Activated CD4-positive, alpha-beta memory T cell treated with anti-CD3 and anti-CD28 coated beads for 36 hours (primary cell): ENCODE results near the gene CRTC3. TPM values are rescaled to one million over a fixed set of nuclear protein-coding genes. Genes with fewer than 3 reads are reported as not detected.
A peak's percentile ranks its signal among the peaks of the same experiment; 100 is the strongest.
"Not testable (repeated sequence)": the region's sequence is repeated elsewhere in the genome, so short reads cannot be mapped to it uniquely, and the experiment has no call there.

ENCODE experiments used
- CTCF ChIA-PET: fragments of 350-600 bp; sonication (Branson Sonifier 250); formaldehyde crosslinking; loops from one replicate; lab custom pipeline; 2021; ENCODE audit warnings: antibody characterized with exemption, inconsistent platforms; lab: Charles Lee
- POLR2A ChIA-PET: fragments of 350-600 bp; sonication (Branson Sonifier 250); formaldehyde crosslinking; loops from one replicate; lab custom pipeline; 2021; ENCODE audit warnings: antibody characterized with exemption; lab: Charles Lee
- DNase-seq: peaks from one replicate; pipeline ENCODE4 v3.0.0-alpha.2; 2020
- H3K27ac Mint-ChIP-seq: one replicate; pipeline ENCODE4 v1.8.0; 2021; ENCODE audit warnings: mixed read lengths
- H3K27me3 Mint-ChIP-seq: one replicate; pipeline ENCODE4 v1.8.0; 2021; ENCODE audit warnings: mixed read lengths
- H3K36me3 Mint-ChIP-seq: one replicate; pipeline ENCODE4 v1.8.0; 2021; ENCODE audit warnings: mixed read lengths
- H3K4me1 Mint-ChIP-seq: one replicate; pipeline ENCODE4 v1.8.0; 2021; ENCODE audit warnings: low read depth, mixed read lengths
- H3K4me3 Mint-ChIP-seq: one replicate; pipeline ENCODE4 v1.8.0; 2021; ENCODE audit warnings: mild to moderate bottlenecking, mixed read lengths
- H3K9me3 Mint-ChIP-seq: one replicate; pipeline ENCODE4 v1.8.0; 2021; ENCODE audit warnings: mixed read lengths
- intact Hi-C: fragments of 100-400 bp; cut with micrococcal nuclease; formaldehyde crosslinking; loops from one replicate; pipeline ENCODE4 v1.15.1; 2023
- total RNA-seq, 2 experiments: library from RNA; stranded (reverse); gene quantifications; one replicate each; pipeline ENCODE4 v1.2.3, GENCODE V29; 2021

The CRTC3 gene
- total RNA-seq, 2 experiments from 2014 or later: 34.7 to 37.8 TPM

DNA sequence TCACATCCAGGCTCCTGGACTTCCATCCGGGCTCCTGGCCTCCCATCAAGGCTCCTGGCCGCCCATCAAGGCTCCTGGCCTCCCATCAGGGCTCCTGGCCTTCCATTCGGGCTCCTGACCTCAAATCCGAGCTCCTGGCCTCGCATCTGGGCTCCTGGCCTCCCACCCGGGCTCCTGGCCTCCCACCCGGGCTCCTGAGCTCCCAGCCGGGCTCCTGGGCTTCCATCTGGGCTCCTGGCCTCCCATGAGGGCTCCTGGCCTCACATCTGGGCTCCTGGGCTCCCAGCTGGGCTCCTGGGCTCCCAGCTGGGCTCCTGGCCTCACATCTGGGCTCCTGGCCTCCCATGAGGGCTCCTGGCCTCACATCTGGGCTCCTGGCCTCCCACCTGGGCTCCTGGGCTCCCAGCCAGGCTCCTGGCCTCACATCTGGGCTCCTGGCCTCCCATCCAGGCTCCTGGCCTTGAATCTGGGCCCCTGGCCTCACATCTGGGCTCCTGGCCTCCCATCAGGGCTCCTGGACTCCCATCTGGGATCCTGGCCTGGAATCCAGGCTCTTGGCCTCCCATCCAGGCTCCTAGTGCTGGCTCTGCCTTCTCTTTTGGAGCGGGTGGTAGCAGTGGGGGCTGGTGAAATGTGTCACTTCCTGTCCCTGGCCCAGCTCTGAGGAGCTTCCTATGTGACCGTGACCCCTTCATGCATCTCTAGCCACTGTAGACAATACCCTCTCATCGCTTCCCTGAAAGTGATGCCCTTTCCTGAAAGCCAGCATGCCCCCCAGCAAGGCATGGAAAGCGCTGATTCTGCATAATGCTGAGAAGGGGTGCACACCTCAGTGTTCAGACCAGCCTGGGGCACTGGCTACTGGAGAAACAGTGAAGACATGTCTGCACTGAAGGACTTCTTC is 124.8 kb downstream of the CRTC3 start:
- CTCF ChIA-PET: interaction anchor here (0.9 to 1.5 kb wide), 2 partner anchors 43 to 231 kb away, joined by 3 to 5 read pairs; no protein-coding TSS in a partner anchor
- POLR2A ChIA-PET: no interaction called here
- Mint-ChIP-seq H3K27ac (no peak overlapping the region), H3K27me3 (peaks cover 36% of the 10 kb centered on the region), H3K36me3 (no peaks in the 10 kb centered on the region), H3K4me1 (peaks cover 43% of the 10 kb centered on the region), H3K4me3 (no peak overlapping the region), H3K9me3 (no peaks in the 10 kb centered on the region)
- DNase-seq: no peak
- intact Hi-C loops: no loop called here

DNA sequence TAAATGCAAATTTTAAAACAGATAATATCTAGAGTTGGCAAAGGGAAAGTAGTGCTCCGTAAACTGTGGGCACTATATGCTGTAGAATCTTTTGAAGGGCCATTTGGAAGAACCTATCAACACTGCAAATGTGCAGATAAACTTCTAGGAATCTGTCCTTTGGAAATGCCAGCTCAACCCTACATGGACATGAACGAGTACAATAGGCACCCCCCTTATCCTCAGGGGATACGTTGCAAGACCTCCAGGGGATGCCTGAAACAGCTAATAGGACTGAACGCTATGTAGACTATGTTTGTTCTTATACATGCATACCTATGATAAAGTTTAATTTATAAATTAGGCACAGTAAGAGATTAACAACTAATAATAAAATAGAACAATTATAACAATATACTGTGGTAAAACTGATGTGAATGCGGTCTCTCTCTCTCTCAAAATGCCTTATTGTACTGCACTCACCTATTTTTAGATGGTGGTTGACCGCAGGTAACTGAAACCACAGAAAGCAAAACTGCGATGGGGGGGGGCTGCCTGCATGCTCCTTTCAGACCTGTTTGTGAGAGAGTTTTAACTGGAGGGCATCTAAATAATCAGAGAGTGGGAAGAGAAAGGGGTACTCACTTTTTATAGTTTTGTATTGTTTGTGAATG is 127.9 kb downstream of the CRTC3 start:
- peak; percentile 85 for DNase-seq
- H3K36me3 Mint-ChIP-seq, intact Hi-C loops, H3K9me3 Mint-ChIP-seq, POLR2A ChIA-PET: not testable (repeated sequence)
- peak overlapping the region; percentile 7 for H3K27ac Mint-ChIP-seq
- peak overlapping the region; percentile 31 for H3K4me3 Mint-ChIP-seq
- CTCF ChIA-PET: interaction anchor here (0.8 to 2.1 kb wide), 3 partner anchors 10 to 228 kb away, joined by 3 to 6 read pairs (median 4); no protein-coding TSS in a partner anchor
- peaks cover 45% of the 10 kb centered on the region for H3K27me3 Mint-ChIP-seq
- H3K4me1 Mint-ChIP-seq: peaks cover 61% of the 10 kb centered on the region

DNA sequence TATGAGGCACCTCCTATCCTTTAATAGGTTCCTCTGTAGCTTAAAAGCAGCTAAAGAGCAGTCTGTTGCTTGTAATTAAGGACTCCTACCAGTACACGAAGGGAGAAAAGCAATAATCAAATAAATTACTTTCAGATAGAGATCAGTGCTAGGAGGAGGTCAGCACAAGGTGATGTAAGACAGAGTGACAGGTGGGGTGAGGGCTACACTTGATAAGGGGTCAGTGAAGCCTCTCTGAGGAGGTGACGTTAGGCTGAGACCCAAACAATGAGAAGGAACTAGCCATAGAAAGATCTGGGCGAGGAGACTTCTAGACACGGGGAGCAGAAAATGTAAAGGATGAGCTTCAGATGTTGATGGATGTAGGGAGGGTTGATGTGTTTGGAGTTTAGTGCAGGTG is 129.8 kb downstream of the CRTC3 start:
- Mint-ChIP-seq H3K36me3 (no peaks in the 10 kb centered on the region), H3K4me1 (peaks cover 63% of the 10 kb centered on the region), H3K27me3 (peaks cover 55% of the 10 kb centered on the region), H3K4me3 (no peak overlapping the region), H3K9me3 (no peaks in the 10 kb centered on the region), H3K27ac (no peak overlapping the region)
- DNase-seq: no peak
- intact Hi-C loops: no loop called here
- CTCF ChIA-PET: interaction anchor here (1.3 to 2.4 kb wide), 3 partner anchors 11 to 340 kb away, joined by 3 to 9 read pairs (median 7); no protein-coding TSS in a partner anchor
- POLR2A ChIA-PET: no interaction called here

DNA sequence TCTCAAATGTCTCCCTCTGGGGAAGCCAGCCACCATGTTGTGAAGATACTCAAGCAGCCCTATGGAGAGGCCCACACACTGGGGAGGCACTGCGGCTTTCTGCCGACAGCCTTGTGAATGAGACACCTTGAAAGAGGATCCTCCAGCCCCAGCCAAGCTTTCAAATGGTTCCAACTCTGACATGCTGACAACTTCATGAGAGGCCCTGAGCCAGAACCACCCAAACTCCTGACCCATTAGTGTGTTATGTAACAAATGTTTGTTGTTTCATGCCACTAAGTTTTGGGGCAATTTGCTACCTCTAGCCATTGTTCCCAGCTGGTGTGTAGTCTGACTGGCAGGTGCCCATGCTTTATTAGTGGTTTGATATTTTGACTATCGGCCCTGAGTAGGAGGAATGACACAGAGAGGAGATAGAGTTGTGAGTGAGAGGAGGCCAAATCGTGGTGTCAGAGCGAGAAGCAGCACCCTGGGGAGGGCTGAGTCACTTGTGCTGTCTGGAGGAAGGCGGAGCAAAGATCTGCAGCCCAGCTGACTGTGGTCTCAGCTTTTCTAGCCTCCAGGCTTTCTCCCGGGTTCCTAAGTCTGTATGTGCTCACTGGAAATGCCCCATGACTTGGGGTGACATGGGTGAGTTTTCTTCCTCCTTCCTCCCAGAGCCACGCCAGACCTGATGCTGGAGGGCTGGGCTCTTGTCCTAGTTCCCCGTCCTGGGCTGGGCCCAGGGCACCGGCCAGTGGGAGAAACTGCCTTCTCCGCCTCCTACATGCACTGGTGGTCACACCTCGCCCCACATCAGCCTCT is 130.7 kb downstream of the CRTC3 start:
- Mint-ChIP-seq H3K36me3 (no peaks in the 10 kb centered on the region), H3K9me3 (no peaks in the 10 kb centered on the region), H3K27ac (peak overlapping the region; percentile 16), H3K4me3 (peak overlapping the region; percentile 47), H3K4me1 (peaks cover 63% of the 10 kb centered on the region), H3K27me3 (peaks cover 54% of the 10 kb centered on the region)
- ChIA-PET CTCF (interaction anchor here (1.3 to 2.4 kb wide), 4 partner anchors 12 to 341 kb away, joined by 3 to 9 read pairs (median 8); partner anchors contain the start of gene HDDC3), POLR2A (interaction anchor here (1.0 to 1.4 kb wide), 2 partner anchors 17 to 57 kb away, joined by 3 read pairs; partner anchors contain the start of gene BLM)
- intact Hi-C loops: loop anchor here (1.0 to 5.0 kb wide), 5 partner anchors 12 to 272 kb away; partner anchors contain the start of genes BLM and HDDC3
- peak; percentile 88 for DNase-seq

DNA sequence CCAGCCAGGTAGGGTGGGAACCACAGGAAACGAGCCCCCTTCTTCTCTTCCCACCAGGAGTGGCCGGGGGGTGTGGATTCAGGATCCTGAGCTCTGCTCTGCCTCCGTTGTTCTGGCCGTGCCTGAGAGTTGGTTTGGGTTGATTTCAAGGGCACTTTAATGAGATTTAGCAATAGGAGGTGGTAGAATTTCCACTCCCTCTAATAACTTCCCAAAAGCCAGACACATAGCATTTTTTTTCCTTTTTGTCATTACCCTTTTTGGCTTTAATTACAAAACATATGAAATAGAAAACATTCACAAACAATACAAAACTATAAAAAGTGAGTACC is 131.2 kb downstream of the CRTC3 start:
- CTCF ChIA-PET: interaction anchor here (1.6 to 2.4 kb wide), 3 partner anchors 13 to 271 kb away, joined by 7 to 9 read pairs (median 9); partner anchors contain the start of gene HDDC3
- peaks cover 67% of the 10 kb centered on the region for H3K4me1 Mint-ChIP-seq
- not testable (repeated sequence) for DNase-seq, H3K36me3 Mint-ChIP-seq, H3K9me3 Mint-ChIP-seq
- peak overlapping the region; percentile 44 for H3K27ac Mint-ChIP-seq
- POLR2A ChIA-PET: interaction anchor here (1.0 to 1.4 kb wide), 2 partner anchors 16 to 56 kb away, joined by 3 read pairs; partner anchors contain the start of gene BLM
- intact Hi-C loops: loop anchor here (1.0 to 5.0 kb wide), 5 partner anchors 13 to 271 kb away; partner anchors contain the start of genes BLM and HDDC3
- peaks cover 56% of the 10 kb centered on the region for H3K27me3 Mint-ChIP-seq
- peak overlapping the region; percentile 47 for H3K4me3 Mint-ChIP-seq

DNA sequence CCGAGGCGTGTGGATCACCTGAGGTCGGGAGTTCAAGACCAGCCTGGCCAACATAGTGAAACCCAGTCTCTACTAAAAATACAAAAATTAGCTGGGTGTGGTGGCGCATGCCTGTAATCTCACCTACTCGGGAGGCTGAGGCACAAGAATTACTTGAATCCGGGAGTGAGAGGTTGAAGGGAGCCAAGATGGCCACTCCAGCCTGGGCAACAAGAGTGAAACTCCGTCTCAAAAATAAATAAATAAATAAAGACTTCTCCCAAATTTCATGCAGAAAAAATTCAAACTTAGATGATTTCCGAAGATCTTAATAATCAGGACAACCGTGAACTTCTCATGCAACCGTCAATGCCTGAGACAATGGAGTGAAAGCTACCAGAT is 134.3 kb downstream of the CRTC3 start:
- Mint-ChIP-seq H3K4me3 (peak overlapping the region; percentile 66), H3K27me3 (peaks cover 39% of the 10 kb centered on the region), H3K4me1 (peaks cover 48% of the 10 kb centered on the region)
- H3K27ac Mint-ChIP-seq, H3K36me3 Mint-ChIP-seq, H3K9me3 Mint-ChIP-seq, DNase-seq, CTCF ChIA-PET: not testable (repeated sequence)
- POLR2A ChIA-PET: interaction anchor here (0.7 kb wide), 1 partner anchor 328 kb away, joined by 3 read pairs; no protein-coding TSS in a partner anchor
- intact Hi-C loops: loop anchor here (5.0 kb wide), 2 partner anchors 53 to 268 kb away; partner anchors contain the start of genes BLM and HDDC3

DNA sequence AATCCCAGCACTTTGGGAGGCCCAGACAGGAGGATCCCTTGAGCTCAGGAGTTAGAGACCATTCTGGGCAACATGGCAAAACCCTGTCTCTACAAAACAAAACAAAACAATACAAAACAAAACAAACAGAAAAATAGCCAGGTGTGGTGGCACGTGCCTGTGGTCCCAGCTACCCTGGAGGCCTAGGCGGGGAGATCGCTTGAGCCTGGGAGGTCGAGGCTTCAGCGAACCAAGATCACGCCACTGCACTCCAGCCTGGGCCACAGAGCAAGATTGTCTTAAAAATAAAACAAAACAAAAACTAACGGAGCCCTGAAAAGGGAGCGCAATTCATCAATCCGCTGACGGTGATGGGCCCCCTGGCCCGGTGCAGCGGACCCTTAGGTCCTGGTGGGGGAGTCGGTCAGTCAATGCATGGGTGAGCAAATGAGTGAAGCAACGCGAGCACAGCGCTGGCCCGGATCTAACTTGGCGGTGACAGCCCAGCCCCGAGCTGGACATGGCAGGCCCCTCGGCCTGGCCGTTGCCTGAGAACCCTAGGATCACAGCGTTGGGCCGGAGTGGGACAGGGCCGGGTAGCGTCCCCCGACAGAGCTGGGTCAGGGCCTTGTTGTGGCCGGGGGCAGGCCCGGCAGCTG is 135.0 kb downstream of the CRTC3 start:
- H3K4me1 Mint-ChIP-seq: peaks cover 41% of the 10 kb centered on the region
- ChIA-PET CTCF (interaction anchor here (1.0 kb wide), 2 partner anchors 17 to 108 kb away, joined by 3 read pairs; no protein-coding TSS in a partner anchor), POLR2A (no interaction called here)
- DNase-seq: no peak
- H3K9me3 Mint-ChIP-seq: no peaks in the 10 kb centered on the region
- no peak overlapping the region for H3K27ac Mint-ChIP-seq
- intact Hi-C loops: loop anchor here (1.0 to 5.0 kb wide), 3 partner anchors 14 to 268 kb away; partner anchors contain the start of genes BLM and HDDC3
- peaks cover 33% of the 10 kb centered on the region for H3K27me3 Mint-ChIP-seq
- peak overlapping the region; percentile 66 for H3K4me3 Mint-ChIP-seq
- no peaks in the 10 kb centered on the region for H3K36me3 Mint-ChIP-seq

DNA sequence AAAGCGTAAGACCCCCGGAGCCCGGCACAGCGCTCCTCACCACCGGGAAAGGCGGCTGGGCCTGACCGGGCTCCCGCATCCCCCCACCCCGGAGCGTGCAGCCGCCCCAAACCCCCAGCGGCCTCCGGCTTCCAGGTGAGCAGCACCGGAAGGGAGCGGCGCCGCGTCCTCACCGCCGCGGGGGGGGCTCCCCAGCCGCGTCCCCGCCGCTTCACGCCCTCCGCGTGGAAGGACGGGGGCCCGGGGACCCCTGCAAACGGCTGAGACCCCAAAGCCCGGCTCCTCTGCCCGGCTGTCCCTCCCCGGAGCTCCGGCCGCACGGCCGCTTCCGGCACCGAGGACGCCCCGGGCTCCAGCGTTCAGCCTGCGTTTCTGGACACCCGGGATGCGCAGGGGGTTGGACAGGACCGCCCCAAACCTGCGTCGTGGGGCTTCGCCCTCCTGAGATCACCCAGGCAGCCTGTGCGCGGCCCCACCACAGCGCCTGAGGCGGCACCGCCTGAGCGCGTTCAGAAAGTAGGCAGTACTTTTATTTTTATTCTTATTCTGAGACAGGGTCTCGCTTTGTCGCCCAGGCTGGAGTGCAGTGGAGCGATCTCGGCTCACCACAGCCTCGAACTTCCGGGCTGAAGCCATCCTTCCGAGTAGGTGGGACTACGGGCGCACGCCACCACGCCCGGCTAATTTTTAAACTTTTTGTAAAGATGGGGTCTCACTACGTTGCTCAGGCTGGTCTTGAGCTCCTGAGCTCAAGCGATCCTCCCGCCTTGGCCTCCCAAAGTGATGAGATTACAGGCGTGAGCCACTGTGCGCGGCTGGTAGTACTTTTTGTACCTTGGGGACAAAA is 135.8 kb downstream of the CRTC3 start:
- no peak overlapping the region for H3K27ac Mint-ChIP-seq
- peaks cover 34% of the 10 kb centered on the region for H3K27me3 Mint-ChIP-seq
- H3K4me1 Mint-ChIP-seq: peaks cover 33% of the 10 kb centered on the region
- POLR2A ChIA-PET: no interaction called here
- peak; percentile 67 for DNase-seq
- H3K9me3 Mint-ChIP-seq: no peaks in the 10 kb centered on the region
- no peaks in the 10 kb centered on the region for H3K36me3 Mint-ChIP-seq
- intact Hi-C loops: loop anchor here (1.0 kb wide), 1 partner anchor 13 kb away; no protein-coding TSS in a partner anchor
- peak overlapping the region; percentile 75 for H3K4me3 Mint-ChIP-seq
- CTCF ChIA-PET: interaction anchor here (1.0 kb wide), 2 partner anchors 18 to 107 kb away, joined by 3 read pairs; no protein-coding TSS in a partner anchor

DNA sequence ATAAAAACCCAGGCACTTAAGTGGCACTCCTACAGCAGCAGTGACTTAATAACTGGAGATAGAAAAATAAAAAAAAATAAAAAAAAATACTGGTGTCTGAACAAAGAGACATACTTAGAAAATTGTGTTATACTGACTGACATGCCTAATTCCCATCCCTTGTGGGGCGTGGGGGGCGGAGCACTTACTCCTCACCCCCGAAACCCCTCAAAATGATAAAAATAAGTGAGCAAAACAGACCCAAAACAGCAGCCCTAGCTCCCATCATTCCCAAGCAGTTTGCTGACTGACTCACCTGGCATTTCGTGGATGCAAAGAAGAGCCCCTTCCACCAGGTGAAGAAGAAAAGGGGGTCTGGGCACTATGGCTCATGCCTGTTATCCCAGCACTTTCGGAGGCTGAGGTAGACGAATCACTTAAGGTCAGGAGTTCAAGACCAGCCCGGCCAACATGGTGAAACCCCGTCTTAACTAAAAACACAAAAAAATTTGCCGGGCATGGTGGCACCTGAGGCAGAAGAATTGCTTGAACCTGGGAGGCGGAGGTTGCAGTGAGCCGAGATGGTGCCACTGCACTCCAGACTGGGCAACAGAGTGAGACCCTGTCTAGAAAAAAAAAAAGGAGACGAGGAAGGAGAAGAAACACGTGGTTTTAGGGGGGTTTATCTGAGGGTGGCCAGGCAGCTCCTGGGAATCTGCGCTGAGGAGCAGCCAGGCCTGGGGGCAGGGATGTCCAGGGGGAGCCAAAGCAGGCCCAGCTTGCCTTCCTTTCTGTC is 136.6 kb downstream of the CRTC3 start:
- peaks cover 25% of the 10 kb centered on the region for H3K4me1 Mint-ChIP-seq
- POLR2A ChIA-PET: no interaction called here
- intact Hi-C loops: no loop called here
- peaks cover 34% of the 10 kb centered on the region for H3K27me3 Mint-ChIP-seq
- no peak overlapping the region for H3K27ac Mint-ChIP-seq
- CTCF ChIA-PET: interaction anchor here (1.8 kb wide), 1 partner anchor 18 kb away, joined by 7 read pairs; no protein-coding TSS in a partner anchor
- H3K36me3 Mint-ChIP-seq: no peaks in the 10 kb centered on the region
- H3K9me3 Mint-ChIP-seq: no peaks in the 10 kb centered on the region
- no peak for DNase-seq
- H3K4me3 Mint-ChIP-seq: peak overlapping the region; percentile 75
